Parathyroid adenoma (tissue), 2 donors: Measurements from ENCODE around the gene PLXNA2.

ENCODE experiments used
- H2AFZ ChIP-seq: fragments of 300-600 bp; sonication (generic); one replicate; pipeline ENCODE4 v1.7.0; 2017; ENCODE audit warnings: antibody characterized with exemption, mild to moderate bottlenecking
- H3K27ac ChIP-seq: fragments of 300-600 bp; sonication (generic); one replicate; pipeline ENCODE4 v1.7.0; 2017
- H3K27me3 ChIP-seq: fragments of 300-600 bp; sonication (generic); one replicate; pipeline ENCODE4 v1.7.0; 2017; ENCODE audit warnings: low read length; ENCODE audit not compliant: control insufficient read depth, insufficient read depth
- H3K36me3 ChIP-seq: fragments of 300-600 bp; sonication (generic); one replicate; pipeline ENCODE4 v1.7.0; 2017; ENCODE audit warnings: low read length; ENCODE audit not compliant: control insufficient read depth, insufficient read depth
- H3K4me1 ChIP-seq: fragments of 300-600 bp; sonication (generic); one replicate; pipeline ENCODE4 v1.7.0; 2017; ENCODE audit warnings: control low read depth
- H3K4me2 ChIP-seq: fragments of 300-600 bp; sonication (generic); one replicate; pipeline ENCODE4 v1.7.0; 2017; ENCODE audit warnings: low read length
- H3K4me3 ChIP-seq: fragments of 300-600 bp; sonication (generic); one replicate; pipeline ENCODE4 v1.7.0; 2017; ENCODE audit warnings: low read depth, low read length
- H3K79me2 ChIP-seq: fragments of 300-600 bp; sonication (generic); one replicate; pipeline ENCODE4 v1.7.0; 2017; ENCODE audit warnings: control low read depth
- H3K9ac ChIP-seq: fragments of 300-600 bp; sonication (generic); one replicate; pipeline ENCODE4 v1.7.0; 2017; ENCODE audit warnings: mild to moderate bottlenecking
- H3K9me3 ChIP-seq: fragments of 300-600 bp; sonication (generic); one replicate; pipeline ENCODE4 v1.7.0; 2017; ENCODE audit warnings: low read length; ENCODE audit not compliant: control insufficient read depth
- TF ChIP-seq, protein P1 (sequence below): fragments of 300-600 bp; sonication (generic); IDR thresholded peaks from one replicate; pipeline ENCODE4 v1.7.0; 2017; ENCODE audit warnings: antibody characterized with exemption, mild to moderate bottlenecking
- donor health status: primary hyperparathyroidism.

Gene PLXNA2

DNA sequence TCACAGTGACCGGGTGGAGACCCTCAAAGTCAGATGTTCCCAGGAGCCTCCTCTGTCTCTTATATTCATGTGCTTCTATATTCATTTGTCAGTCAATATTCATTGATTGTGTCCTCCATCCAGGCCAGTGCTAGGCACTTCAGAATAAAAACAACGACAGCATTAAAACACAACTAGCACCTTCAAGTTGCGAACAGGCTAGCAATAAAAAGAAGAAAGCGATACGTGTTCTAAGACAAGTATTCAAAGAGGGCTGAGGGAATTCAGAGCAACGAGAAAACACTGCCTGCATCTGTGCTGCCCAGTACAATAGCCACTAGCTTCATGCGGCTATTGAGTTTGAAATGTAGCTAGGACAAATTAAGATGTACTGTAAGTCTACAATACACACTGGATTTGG is 138.0 kb downstream of the PLXNA2 start:
- Histone ChIP-seq H3K4me3 (no peak overlapping the region), H3K4me1 (no peaks in the 10 kb centered on the region), H2AFZ (no peak overlapping the region), H3K9me3 (no peaks in the 10 kb centered on the region), H3K27ac (no peak overlapping the region), H3K9ac (no peak overlapping the region), H3K79me2 (no peaks in the 10 kb centered on the region), H3K27me3 (no peaks in the 10 kb centered on the region), H3K4me2 (no peak overlapping the region), H3K36me3 (no peaks in the 10 kb centered on the region)
- TF ChIP-seq, protein P1, sequence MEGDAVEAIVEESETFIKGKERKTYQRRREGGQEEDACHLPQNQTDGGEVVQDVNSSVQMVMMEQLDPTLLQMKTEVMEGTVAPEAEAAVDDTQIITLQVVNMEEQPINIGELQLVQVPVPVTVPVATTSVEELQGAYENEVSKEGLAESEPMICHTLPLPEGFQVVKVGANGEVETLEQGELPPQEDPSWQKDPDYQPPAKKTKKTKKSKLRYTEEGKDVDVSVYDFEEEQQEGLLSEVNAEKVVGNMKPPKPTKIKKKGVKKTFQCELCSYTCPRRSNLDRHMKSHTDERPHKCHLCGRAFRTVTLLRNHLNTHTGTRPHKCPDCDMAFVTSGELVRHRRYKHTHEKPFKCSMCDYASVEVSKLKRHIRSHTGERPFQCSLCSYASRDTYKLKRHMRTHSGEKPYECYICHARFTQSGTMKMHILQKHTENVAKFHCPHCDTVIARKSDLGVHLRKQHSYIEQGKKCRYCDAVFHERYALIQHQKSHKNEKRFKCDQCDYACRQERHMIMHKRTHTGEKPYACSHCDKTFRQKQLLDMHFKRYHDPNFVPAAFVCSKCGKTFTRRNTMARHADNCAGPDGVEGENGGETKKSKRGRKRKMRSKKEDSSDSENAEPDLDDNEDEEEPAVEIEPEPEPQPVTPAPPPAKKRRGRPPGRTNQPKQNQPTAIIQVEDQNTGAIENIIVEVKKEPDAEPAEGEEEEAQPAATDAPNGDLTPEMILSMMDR = no peak

DNA sequence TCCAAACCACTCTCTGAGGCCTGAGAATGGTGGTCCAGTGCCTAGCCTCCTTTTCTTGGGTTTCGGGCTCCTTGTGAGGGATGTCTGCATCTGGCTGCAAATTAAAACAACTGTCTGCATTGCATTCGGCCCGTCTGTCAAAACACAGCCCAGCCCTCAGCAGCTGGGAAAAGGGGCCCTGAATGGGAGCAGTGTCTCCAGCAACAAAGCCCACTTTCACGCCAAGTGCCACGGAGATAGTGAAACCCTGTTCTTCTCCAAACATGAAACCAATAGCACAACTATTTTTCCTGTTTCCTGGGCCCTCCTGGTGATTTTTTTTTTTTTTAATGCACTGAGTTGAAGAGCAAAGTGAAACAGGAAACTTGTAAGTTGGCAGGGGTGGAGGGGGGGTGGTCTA is 138.4 kb downstream of the PLXNA2 start:
- no peaks in the 10 kb centered on the region for H3K36me3 ChIP-seq
- no peaks in the 10 kb centered on the region for H3K9me3 ChIP-seq
- no peaks in the 10 kb centered on the region for H3K79me2 ChIP-seq
- no peaks in the 10 kb centered on the region for H3K27me3 ChIP-seq
- no peak overlapping the region for H3K4me3 ChIP-seq
- no peaks in the 10 kb centered on the region for H3K4me1 ChIP-seq
- TF ChIP-seq, protein P1 = no peak
- no peak overlapping the region for H3K9ac ChIP-seq
- H3K4me2 ChIP-seq = no peak overlapping the region
- H2AFZ ChIP-seq = no peak overlapping the region
- H3K27ac ChIP-seq = no peak overlapping the region

DNA sequence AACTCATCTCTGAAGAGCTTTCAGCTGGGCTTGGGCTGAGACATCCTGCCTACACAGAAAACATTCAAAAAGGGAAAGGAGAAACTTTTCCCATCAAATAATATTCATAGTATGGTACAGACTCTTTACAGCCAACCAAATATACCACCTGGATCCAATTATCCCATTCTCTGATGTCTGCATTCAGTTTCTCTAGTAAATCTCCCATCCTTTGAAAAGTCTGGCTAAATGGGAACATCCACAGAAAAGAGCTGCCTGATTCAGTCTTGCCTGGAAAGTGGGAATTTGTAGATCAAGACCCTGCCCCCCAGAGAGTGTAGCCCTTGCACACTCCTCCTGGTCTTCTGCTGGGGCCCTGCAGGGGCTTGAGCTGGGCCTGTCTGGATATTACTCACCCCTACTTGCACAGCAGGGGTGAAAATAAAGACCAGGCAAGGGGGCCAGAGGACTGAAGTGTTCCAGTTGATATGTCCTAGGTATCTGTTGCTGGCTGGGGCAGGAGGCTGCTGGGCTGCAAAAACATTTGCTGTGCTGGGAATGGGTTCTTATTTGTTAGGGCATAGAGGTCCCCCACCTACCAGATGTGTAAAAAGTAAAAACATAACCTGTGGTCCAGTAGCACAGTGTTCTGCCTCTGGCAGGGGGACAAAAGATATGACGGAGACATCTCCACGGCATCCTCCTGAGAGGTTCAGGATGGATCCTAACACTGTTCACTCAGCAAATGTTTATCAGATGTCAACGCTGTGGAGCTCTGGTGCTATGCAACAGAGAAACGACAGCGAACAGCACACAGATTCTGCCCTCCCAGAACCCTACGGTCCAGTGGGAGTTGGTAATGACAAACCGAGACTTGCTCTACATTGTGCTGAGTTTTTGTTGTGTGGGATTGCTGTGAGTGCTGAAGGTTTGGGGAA is 140.3 kb downstream of the PLXNA2 start:
- Histone ChIP-seq H3K9me3 (no peaks in the 10 kb centered on the region), H3K4me1 (no peaks in the 10 kb centered on the region), H3K79me2 (no peaks in the 10 kb centered on the region), H3K36me3 (no peaks in the 10 kb centered on the region), H3K4me3 (no peak overlapping the region), H3K27ac (no peak overlapping the region), H3K27me3 (no peaks in the 10 kb centered on the region), H3K9ac (no peak overlapping the region), H3K4me2 (no peak overlapping the region), H2AFZ (no peak overlapping the region)
- TF ChIP-seq, protein P1 = no peak

DNA sequence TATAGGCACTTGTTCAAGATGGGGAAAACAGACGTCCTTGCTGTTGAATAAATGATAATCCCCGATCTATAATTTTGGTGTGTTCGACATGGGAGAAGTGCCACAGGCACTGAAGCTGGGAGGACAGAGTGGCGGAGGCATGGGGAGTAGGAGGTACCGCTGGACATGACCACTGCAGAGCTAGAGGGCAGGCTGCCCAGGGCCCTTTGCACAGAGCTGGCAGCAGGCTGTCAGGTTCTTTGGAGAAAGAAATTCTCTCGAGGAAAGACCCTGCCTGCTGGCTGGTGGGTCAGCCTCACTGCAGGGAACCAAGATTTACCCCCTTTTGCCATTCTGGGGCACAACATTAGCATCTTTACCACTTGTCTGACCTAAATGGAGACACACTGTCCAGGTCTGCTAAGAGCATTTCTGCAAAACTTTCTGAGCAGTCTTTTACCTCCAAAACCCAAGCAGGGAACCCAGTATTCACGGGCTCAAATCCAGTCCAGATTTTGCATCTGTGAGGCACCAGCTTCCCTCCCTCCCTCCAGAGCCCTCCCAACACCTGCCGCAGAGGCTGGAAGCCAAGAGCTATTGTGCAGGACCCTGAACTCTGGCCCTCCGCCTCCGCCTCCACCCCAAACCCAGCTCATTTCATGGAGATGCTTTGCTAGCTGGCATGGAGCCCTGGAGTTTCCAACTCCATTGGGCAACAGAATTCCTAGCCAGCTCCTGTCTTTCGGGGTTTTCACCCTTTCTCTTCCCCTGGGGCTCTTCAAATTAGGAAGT is 142.3 kb downstream of the PLXNA2 start:
- no peaks in the 10 kb centered on the region for H3K36me3 ChIP-seq
- H3K4me1 ChIP-seq = no peaks in the 10 kb centered on the region
- no peaks in the 10 kb centered on the region for H3K79me2 ChIP-seq
- TF ChIP-seq, protein P1 = no peak
- H3K9me3 ChIP-seq = no peaks in the 10 kb centered on the region
- no peak overlapping the region for H3K27ac ChIP-seq
- H3K4me2 ChIP-seq = no peak overlapping the region
- no peak overlapping the region for H3K4me3 ChIP-seq
- H3K27me3 ChIP-seq = no peaks in the 10 kb centered on the region
- no peak overlapping the region for H3K9ac ChIP-seq
- no peak overlapping the region for H2AFZ ChIP-seq
